Ishikawa (cell line): ENCODE results near the gene RNU5D-1.

ENCODE experiments used
- CEBPB ChIP-seq: IDR thresholded peaks from 2 replicates; pipeline ENCODE4 v1.6.1; 2012
- CREB1 ChIP-seq: IDR thresholded peaks from 2 replicates; pipeline ENCODE4 v1.6.1; 2012; ENCODE audit warnings: low read depth
- EGR1 ChIP-seq: IDR thresholded peaks from 2 replicates; pipeline ENCODE4 v1.6.1; 2012
- EP300 ChIP-seq: IDR thresholded peaks from 2 replicates; pipeline ENCODE4 v1.6.1; 2012; ENCODE audit warnings: borderline replicate concordance
- FOXM1 ChIP-seq: IDR thresholded peaks from 2 replicates; pipeline ENCODE4 v1.6.1; 2012; ENCODE audit warnings: low read depth, borderline replicate concordance
- NFIC ChIP-seq: IDR thresholded peaks from 2 replicates; pipeline ENCODE4 v1.6.1; 2012
- RAD21 ChIP-seq: IDR thresholded peaks from 2 replicates; pipeline ENCODE4 v1.6.1; 2012; ENCODE audit warnings: low read depth
- TAF1 ChIP-seq: IDR thresholded peaks from 2 replicates; pipeline ENCODE4 v1.6.1; 2012; ENCODE audit warnings: low read depth, mild to moderate bottlenecking
- TCF12 ChIP-seq: IDR thresholded peaks from 2 replicates; pipeline ENCODE4 v1.6.1; 2012; ENCODE audit warnings: low read depth
- TEAD4 ChIP-seq: IDR thresholded peaks from 2 replicates; pipeline ENCODE4 v1.6.1; 2012
- YY1 ChIP-seq: IDR thresholded peaks from 2 replicates; pipeline ENCODE4 v1.6.1; 2012; ENCODE audit warnings: low read depth
- ZBTB7A ChIP-seq: IDR thresholded peaks from 2 replicates; pipeline ENCODE4 v1.6.1; 2012; ENCODE audit warnings: low read depth
- TF ChIP-seq, protein P1 (sequence below): IDR thresholded peaks from 2 replicates; pipeline ENCODE4 v1.6.1; 2012
- TF ChIP-seq, protein P2 (sequence below): IDR thresholded peaks from 2 replicates; pipeline ENCODE4 v1.6.1; 2012
- TF ChIP-seq, protein P3 (sequence below): IDR thresholded peaks from 2 replicates; pipeline ENCODE4 v1.6.1; 2012; ENCODE audit warnings: low read depth, mild to moderate bottlenecking

The RNU5D-1 gene

DNA sequence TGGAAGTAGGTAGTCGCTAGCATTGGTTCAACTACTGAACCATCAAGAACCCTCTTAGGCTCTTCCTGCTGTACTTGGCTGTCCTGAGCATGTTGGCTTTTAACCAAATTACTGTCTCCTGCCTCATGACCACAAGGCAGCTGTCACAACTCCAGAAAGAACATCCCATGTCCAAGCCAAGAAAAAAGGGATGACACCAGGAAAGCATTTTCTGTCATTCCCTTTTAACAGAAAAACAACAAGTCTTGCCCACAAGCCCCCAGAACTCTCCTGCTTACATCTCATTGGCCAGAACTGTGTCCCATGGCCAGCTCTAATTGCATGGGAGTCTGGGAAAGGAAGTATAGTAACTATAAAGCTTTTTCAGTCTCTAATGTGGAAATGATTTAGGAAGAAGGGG, 2.4 kb upstream of the RNU5D-1 start:
- no peak for TF ChIP-seq CREB1
- TF ChIP-seq, protein P1, sequence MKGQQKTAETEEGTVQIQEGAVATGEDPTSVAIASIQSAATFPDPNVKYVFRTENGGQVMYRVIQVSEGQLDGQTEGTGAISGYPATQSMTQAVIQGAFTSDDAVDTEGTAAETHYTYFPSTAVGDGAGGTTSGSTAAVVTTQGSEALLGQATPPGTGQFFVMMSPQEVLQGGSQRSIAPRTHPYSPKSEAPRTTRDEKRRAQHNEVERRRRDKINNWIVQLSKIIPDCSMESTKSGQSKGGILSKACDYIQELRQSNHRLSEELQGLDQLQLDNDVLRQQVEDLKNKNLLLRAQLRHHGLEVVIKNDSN = peak; percentile 59

DNA sequence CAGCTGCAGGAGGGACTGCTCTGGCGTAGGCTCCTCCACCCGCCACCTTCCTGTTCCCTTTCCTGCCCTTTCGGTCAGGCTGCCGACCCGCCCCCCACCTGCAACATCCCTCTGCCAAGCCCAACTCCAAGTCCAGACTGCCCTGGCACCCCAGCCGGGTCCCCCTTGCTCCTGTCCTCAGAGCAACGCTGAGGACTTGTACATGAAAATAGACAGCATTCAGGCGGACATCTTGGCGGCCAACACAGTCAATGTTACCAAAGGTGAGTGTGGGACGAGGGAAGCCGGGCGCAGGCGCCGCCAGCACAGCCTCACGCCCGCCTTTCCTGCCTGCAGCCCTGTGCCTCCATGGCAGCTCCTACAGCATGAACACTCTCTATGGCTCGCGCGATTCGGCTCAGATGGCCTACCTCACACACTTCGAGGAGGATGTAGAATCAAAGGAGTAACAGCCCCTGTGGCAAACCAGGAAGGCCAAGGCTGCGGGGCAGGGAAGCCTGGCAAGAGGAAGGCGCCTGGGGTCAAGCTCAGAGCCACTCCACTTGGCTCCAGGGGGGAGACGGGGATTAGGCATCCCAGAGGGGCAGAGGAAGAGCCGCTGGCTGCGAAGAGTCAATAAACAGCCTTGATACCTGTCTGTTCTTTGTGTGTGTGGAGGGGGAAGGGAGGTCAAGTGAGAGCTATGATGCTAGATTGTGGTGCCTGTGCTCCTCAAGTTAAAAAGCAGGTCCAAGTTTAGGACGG, 5.8 kb downstream of the RNU5D-1 start:
- TF ChIP-seq, protein P2, sequence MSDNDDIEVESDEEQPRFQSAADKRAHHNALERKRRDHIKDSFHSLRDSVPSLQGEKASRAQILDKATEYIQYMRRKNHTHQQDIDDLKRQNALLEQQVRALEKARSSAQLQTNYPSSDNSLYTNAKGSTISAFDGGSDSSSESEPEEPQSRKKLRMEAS = no peak
- TF ChIP-seq TAF1 (no peak), TCF12 (no peak)

DNA sequence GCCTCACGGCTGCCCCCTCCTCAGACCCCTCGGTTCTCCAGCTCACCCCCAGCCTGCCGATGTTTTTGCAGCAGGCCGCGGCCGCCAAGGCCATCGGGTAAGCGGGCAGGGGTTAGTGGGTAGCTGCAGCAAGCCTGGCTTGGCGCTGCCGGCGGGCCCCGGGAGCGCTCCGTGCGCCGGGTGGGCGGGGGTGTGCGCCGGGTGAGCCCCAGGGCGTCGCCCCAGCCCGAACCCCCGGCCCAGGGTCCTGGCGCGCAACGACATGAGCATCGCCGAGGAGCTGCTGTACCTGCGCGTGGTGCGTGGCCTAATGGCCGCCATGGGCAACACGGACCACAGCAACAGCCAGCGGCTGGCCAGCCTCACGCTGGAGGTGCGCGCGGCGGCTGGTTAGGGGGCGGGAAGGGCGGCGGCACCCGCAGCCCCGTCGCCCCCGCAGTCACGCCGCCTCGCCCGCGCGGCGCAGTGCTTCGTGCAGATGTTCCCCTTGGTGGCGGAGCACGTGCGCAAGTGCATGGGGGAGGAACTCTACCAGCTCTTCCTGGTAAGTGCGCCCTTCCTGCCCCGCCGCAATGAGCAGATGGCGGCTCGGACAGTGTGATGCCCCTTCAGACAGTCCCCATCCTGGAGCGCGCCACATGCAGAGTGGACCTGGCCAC, 6.5 kb downstream of the RNU5D-1 start:
- TF ChIP-seq, protein P1 = no peak
- TF ChIP-seq CREB1 (no peak), TAF1 (no peak), TEAD4 (no peak), YY1 (no peak)
- TF ChIP-seq, protein P3, sequence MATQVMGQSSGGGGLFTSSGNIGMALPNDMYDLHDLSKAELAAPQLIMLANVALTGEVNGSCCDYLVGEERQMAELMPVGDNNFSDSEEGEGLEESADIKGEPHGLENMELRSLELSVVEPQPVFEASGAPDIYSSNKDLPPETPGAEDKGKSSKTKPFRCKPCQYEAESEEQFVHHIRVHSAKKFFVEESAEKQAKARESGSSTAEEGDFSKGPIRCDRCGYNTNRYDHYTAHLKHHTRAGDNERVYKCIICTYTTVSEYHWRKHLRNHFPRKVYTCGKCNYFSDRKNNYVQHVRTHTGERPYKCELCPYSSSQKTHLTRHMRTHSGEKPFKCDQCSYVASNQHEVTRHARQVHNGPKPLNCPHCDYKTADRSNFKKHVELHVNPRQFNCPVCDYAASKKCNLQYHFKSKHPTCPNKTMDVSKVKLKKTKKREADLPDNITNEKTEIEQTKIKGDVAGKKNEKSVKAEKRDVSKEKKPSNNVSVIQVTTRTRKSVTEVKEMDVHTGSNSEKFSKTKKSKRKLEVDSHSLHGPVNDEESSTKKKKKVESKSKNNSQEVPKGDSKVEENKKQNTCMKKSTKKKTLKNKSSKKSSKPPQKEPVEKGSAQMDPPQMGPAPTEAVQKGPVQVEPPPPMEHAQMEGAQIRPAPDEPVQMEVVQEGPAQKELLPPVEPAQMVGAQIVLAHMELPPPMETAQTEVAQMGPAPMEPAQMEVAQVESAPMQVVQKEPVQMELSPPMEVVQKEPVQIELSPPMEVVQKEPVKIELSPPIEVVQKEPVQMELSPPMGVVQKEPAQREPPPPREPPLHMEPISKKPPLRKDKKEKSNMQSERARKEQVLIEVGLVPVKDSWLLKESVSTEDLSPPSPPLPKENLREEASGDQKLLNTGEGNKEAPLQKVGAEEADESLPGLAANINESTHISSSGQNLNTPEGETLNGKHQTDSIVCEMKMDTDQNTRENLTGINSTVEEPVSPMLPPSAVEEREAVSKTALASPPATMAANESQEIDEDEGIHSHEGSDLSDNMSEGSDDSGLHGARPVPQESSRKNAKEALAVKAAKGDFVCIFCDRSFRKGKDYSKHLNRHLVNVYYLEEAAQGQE = no peak

DNA sequence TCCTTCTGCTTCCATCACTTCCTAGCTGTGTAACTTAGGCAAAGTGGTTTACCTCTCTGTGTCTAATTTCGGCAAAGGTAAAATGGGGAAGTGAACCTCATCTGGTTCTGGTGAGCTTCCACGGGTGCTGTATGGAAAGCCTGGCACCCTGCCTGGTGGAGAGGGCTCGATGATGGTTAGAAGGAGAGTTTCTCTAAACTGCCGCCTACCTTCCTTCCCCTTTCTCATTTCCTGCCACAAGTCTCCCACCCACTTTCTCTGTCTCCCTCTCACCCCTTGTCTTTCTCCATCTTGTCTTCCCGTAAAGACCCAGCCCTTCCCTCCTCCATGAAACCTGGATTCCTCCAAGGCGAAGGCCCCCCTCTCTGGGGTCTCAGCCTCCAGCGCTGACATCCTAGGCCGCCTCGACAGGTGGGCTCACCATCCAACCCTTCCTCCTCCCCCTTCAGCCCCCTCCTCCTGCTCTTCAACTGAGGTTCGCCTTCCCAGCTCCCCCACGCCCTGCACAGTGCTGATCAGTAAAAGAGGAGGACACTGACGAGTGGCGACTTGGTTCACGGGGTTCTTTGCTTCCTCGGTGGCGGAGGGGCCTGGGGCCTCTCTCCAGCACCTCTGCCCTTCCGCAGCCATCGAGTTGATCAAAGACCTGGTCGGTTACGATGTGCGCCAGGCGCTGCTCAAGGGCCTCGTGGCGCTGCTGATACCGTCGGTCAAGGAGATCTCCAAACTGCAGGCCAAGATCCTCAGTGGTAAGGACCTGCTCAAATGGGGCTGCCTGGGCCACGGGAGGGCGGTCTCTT, 7.3 kb downstream of the RNU5D-1 start:
- TF ChIP-seq, protein P2 = no peak
- TF ChIP-seq EGR1 (no peak), RAD21 (no peak), CREB1 (no peak), ZBTB7A (no peak), TCF12 (no peak), TEAD4 (no peak), NFIC (no peak), EP300 (no peak), FOXM1 (no peak), TAF1 (no peak), CEBPB (no peak), YY1 (no peak)
- TF ChIP-seq, protein P1 = no peak
- TF ChIP-seq, protein P3 = no peak

DNA sequence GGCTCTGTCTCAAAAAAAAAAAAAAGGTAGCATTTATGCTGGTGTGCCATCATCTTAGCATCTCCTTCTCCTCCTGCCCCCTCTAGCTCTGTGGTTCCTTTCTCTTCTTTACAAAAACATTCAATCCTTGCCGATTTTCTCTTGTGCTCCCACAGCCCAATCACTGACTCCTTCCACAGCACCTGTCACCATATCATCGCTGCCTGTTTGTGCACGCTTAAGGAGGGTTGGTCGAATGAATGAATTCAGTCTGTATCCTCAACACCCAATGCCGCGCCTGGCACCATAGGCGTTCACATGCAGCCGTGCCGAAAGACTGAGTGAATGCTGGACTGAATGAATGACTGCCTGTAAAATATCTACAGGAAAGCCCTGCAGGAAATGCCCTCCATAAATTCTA, 7.9 kb downstream of the RNU5D-1 start:
- TF ChIP-seq YY1 (no peak), CREB1 (no peak), RAD21 (no peak), NFIC (no peak), CEBPB (no peak)
- TF ChIP-seq, protein P3 = no peak
